CD4-positive, CD25-positive, alpha-beta regulatory T cell (primary cell): ENCODE results near the gene FGGY. TPM values are rescaled to one million over a fixed set of nuclear protein-coding genes. Genes with fewer than 3 reads are reported as not detected.

ENCODE experiments used
- ATAC-seq, 2 donors: fragments of 150-1000 bp; cut with Tn5 transposase; one replicate each; pipeline ENCODE4 v1.10.0; 2021; ENCODE audit warnings: low read depth in 2 of 2, moderate number of reproducible peaks in 2 of 2, moderate library complexity in 1 of 2
- DNase-seq, 3 donors: peaks; one replicate each; pipeline versions ENCODE4 v3.0.0 to v3.0.0-alpha.2; 2012 to 2022; ENCODE audit warnings: mixed read lengths in 1 of 3
- H3K27ac ChIP-seq: one replicate; pipeline ENCODE4 v1.7.0; 2013; ENCODE audit warnings: mild to moderate bottlenecking, low read length; ENCODE audit not compliant: insufficient read depth, poor library complexity, severe bottlenecking
- H3K27me3 ChIP-seq: one replicate; pipeline ENCODE4 v1.7.0; 2013; ENCODE audit warnings: low read length; ENCODE audit not compliant: control insufficient read depth, insufficient read depth
- H3K36me3 ChIP-seq: one replicate; pipeline ENCODE4 v1.7.0; 2013; ENCODE audit warnings: mild to moderate bottlenecking, low read length, moderate library complexity; ENCODE audit not compliant: control insufficient read depth, insufficient read depth
- H3K4me1 ChIP-seq: 2 replicates; pipeline ENCODE4 v1.7.0; 2013; ENCODE audit warnings: mild to moderate bottlenecking, low read length; ENCODE audit not compliant: insufficient read depth, control insufficient read depth, poor library complexity, severe bottlenecking
- H3K4me3 ChIP-seq: one replicate; pipeline ENCODE4 v1.7.0; 2013; ENCODE audit warnings: low read depth, mild to moderate bottlenecking, low read length, moderate library complexity
- H3K9me3 ChIP-seq, 2 experiments: 1 replicate in 1 of 2; 2 replicates in 1 of 2; pipeline ENCODE4 v1.7.0; 2013; ENCODE audit warnings: low read length in 2 of 2, mild to moderate bottlenecking in 1 of 2, moderate library complexity in 1 of 2; ENCODE audit not compliant: control insufficient read depth in 2 of 2
- H3K27ac Mint-ChIP-seq, 3 donors: one replicate each; pipeline ENCODE4 v1.8.0; 2020 to 2022; ENCODE audit warnings: mild to moderate bottlenecking in 3 of 3, mixed read lengths in 3 of 3, moderate library complexity in 2 of 3
- H3K27me3 Mint-ChIP-seq: one replicate; pipeline ENCODE4 v1.8.0; 2022; ENCODE audit warnings: mild to moderate bottlenecking, mixed read lengths
- H3K36me3 Mint-ChIP-seq: one replicate; pipeline ENCODE4 v1.8.0; 2020; ENCODE audit warnings: mixed read lengths
- H3K4me1 Mint-ChIP-seq, 4 donors: one replicate each; pipeline ENCODE4 v1.8.0; 2020 to 2022; ENCODE audit warnings: mixed read lengths in 4 of 4, mild to moderate bottlenecking in 1 of 4
- H3K4me3 Mint-ChIP-seq, 4 donors: one replicate each; pipeline ENCODE4 v1.8.0; 2020 to 2022; ENCODE audit warnings: mild to moderate bottlenecking in 4 of 4, mixed read lengths in 4 of 4, moderate library complexity in 3 of 4
- H3K9me3 Mint-ChIP-seq, 7 donors: one replicate each; pipeline ENCODE4 v1.8.0; 2020 to 2022; ENCODE audit warnings: mixed read lengths in 7 of 7, mild to moderate bottlenecking in 3 of 7, moderate library complexity in 2 of 7
- polyA plus RNA-seq, 4 donors: library from polyadenylated mRNA; unstranded; fragments of 300-500 nt; fragmentation: Illumina TruSeq; gene quantifications; one replicate each; pipeline ENCODE4 v1.2.3, GENCODE V29; 2021
- total RNA-seq: library from RNA; stranded (reverse); gene quantifications from one replicate; pipeline ENCODE4 v1.2.3, GENCODE V29; 2022

The FGGY gene
- total and polyA plus RNA-seq, 5 donors from 2014 or later = 1.9 to 7.7 (median 4.5) TPM

GRCh38 chr1:59397139-59397858 is 100.4 kb downstream of the FGGY start:
- Histone ChIP-seq H3K27me3 (no peaks in the 10 kb centered on the region), H3K36me3 (no peaks in the 10 kb centered on the region), H3K4me1 (no peaks in the 10 kb centered on the region), H3K27ac (no peak overlapping the region), H3K9me3 (no peaks in the 10 kb centered on the region), H3K4me3 (no peak overlapping the region)
- no peak for DNase-seq
- ATAC-seq = no peak
- Mint-ChIP-seq H3K4me3 (no peak overlapping the region), H3K36me3 (peaks cover 4% of the 10 kb centered on the region), H3K27ac (no peak overlapping the region), H3K4me1 (no peaks in the 10 kb centered on the region), H3K27me3 (no peaks in the 10 kb centered on the region), H3K9me3 (peaks cover 0 to 2% (median 0%) of the 10 kb centered on the region in 7 donors)

DNA sequence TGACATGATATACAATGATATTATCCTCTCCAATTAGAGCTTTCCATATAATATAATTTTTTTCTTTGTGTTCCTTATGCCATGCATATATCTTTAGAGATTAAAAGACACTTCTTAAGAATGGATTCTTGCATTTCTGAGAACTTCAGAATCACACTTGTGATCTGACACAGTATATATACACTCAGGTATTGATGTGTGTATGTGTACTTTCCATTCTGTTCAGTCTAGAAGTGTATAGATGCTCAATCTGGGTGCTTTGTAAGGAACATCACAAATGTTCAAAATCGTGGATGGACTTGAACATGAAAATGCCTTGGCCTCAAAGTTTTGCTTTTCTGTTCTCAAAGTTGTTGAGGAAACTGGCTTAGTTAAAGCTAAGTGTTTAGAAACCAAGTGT is 102.7 kb downstream of the FGGY start:
- ATAC-seq = no peak
- no peak for DNase-seq
- Mint-ChIP-seq H3K27me3 (no peaks in the 10 kb centered on the region), H3K27ac (no peak overlapping the region), H3K4me3 (no peak overlapping the region), H3K9me3 (peaks cover 0 to 2% (median 0%) of the 10 kb centered on the region in 7 donors), H3K4me1 (no peaks in the 10 kb centered on the region), H3K36me3 (peaks cover 3% of the 10 kb centered on the region)
- Histone ChIP-seq H3K9me3 (no peaks in the 10 kb centered on the region), H3K27me3 (no peaks in the 10 kb centered on the region), H3K4me3 (no peak overlapping the region), H3K27ac (no peak overlapping the region), H3K36me3 (no peaks in the 10 kb centered on the region), H3K4me1 (no peaks in the 10 kb centered on the region)

- Histone ChIP-seq H3K4me3 (no peak overlapping the region), H3K27ac (no peak overlapping the region), H3K9me3 (no peaks in the 10 kb centered on the region), H3K27me3 (no peaks in the 10 kb centered on the region), H3K36me3 (no peaks in the 10 kb centered on the region), H3K4me1 (no peaks in the 10 kb centered on the region)
- no peak overlapping the region for H3K27ac Mint-ChIP-seq
- no peak for DNase-seq
- H3K36me3 Mint-ChIP-seq = no peaks in the 10 kb centered on the region
- H3K4me3 Mint-ChIP-seq = no peak overlapping the region
- no peaks in the 10 kb centered on the region for H3K27me3 Mint-ChIP-seq
- ATAC-seq = no peak
- H3K4me1 Mint-ChIP-seq = no peaks in the 10 kb centered on the region
- peaks cover 0 to 2% (median 0%) of the 10 kb centered on the region in 7 donors for H3K9me3 Mint-ChIP-seq
Measured at GRCh38 chr1:59401581-59401980, 104.7 kb downstream of the FGGY start.

DNA sequence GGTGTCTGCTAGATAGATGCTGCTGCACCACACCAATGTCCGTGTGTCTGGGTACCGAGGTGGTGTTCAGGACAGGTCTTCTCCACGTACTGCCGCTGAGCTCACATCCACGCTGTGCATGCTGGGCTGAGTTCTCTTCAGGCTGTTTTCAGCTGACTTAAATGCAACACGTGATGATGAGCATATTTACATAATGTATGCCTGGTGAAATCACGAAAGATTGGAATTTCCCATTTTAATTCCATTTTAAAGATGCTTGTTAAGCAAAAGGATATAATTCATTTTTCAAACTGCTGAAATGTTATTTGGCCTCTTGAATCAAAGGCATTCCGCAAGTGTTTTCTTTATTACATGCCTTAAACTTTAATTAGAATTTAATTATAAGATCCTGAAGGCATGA is 107.9 kb downstream of the FGGY start:
- Mint-ChIP-seq H3K9me3 (peaks cover 0 to 2% (median 0%) of the 10 kb centered on the region in 7 donors), H3K4me3 (no peak overlapping the region), H3K27me3 (no peaks in the 10 kb centered on the region), H3K27ac (no peak overlapping the region), H3K36me3 (no peaks in the 10 kb centered on the region), H3K4me1 (no peaks in the 10 kb centered on the region)
- Histone ChIP-seq H3K9me3 (no peaks in the 10 kb centered on the region), H3K36me3 (no peaks in the 10 kb centered on the region), H3K27me3 (no peaks in the 10 kb centered on the region), H3K27ac (no peak overlapping the region), H3K4me1 (no peaks in the 10 kb centered on the region), H3K4me3 (no peak overlapping the region)
- no peak for DNase-seq
- no peak for ATAC-seq

DNA sequence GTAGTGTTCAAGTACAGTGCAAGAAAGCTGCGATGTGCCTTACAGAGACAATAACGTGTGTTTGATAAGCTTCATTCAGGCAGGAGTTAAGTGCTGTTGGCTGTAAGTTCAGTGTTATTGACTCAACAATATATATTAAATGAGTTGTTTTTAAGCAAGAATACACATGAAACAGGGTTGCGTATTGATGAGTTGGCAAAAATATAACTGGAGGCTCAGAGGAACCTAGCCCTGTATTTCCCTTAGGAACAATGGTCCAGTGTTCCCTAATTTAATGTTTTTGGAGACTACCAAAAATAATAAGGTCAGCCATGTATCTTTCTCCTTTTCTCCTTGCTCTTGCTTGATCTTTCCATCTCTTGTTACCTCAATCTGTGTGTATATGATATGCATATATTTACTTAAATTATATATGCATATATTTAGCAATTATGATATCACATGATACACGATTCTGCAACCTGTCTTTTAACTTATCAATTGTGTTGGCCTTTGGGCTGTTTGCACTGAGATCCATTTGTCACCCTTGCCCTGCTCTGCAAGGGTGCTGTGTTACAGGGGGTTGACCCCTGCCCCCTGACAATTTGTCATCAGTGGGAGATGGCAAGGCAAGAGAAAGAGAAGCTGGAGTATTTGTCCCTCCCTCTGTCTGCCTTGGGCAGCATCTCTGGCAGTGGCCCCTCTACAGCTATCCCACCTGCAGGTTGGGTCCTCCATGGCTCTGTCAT is 109.7 kb downstream of the FGGY start:
- no peak overlapping the region for H3K27ac Mint-ChIP-seq

GRCh38 chr1:59408608-59409240 is 111.8 kb downstream of the FGGY start:
- Mint-ChIP-seq H3K27ac (no peak overlapping the region), H3K4me3 (no peak overlapping the region), H3K27me3 (no peaks in the 10 kb centered on the region), H3K4me1 (no peaks in the 10 kb centered on the region), H3K9me3 (no peaks in the 10 kb centered on the region), H3K36me3 (no peaks in the 10 kb centered on the region)
- ATAC-seq = no peak
- Histone ChIP-seq H3K9me3 (no peaks in the 10 kb centered on the region), H3K27ac (no peak overlapping the region), H3K27me3 (no peaks in the 10 kb centered on the region), H3K36me3 (no peaks in the 10 kb centered on the region), H3K4me3 (no peak overlapping the region), H3K4me1 (no peaks in the 10 kb centered on the region)
- DNase-seq = no peak

More for the DNA sequence above, 109.7 kb downstream of the FGGY start:
- H3K27me3 ChIP-seq = no peaks in the 10 kb centered on the region
- no peak for DNase-seq
- Mint-ChIP-seq H3K4me1 (no peaks in the 10 kb centered on the region), H3K27me3 (no peaks in the 10 kb centered on the region), H3K36me3 (no peaks in the 10 kb centered on the region), H3K4me3 (no peak overlapping the region), H3K9me3 (peaks cover 0 to 1% (median 0%) of the 10 kb centered on the region in 7 donors)
- no peaks in the 10 kb centered on the region for H3K36me3 ChIP-seq
- H3K4me1 ChIP-seq = no peaks in the 10 kb centered on the region
- no peak overlapping the region for H3K27ac ChIP-seq
- ATAC-seq = no peak
- H3K9me3 ChIP-seq = no peaks in the 10 kb centered on the region
- no peak overlapping the region for H3K4me3 ChIP-seq

- no peak overlapping the region for H3K4me3 ChIP-seq
- H3K9me3 ChIP-seq = no peaks in the 10 kb centered on the region
- Mint-ChIP-seq H3K27me3 (no peaks in the 10 kb centered on the region), H3K4me3 (no peak overlapping the region), H3K36me3 (no peaks in the 10 kb centered on the region), H3K4me1 (no peaks in the 10 kb centered on the region), H3K27ac (no peak overlapping the region), H3K9me3 (no peaks in the 10 kb centered on the region)
- H3K27me3 ChIP-seq = no peaks in the 10 kb centered on the region
- no peak for DNase-seq
- H3K4me1 ChIP-seq = no peaks in the 10 kb centered on the region
- no peaks in the 10 kb centered on the region for H3K36me3 ChIP-seq
- no peak for ATAC-seq
- H3K27ac ChIP-seq = no peak overlapping the region
Measured at GRCh38 chr1:59409549-59409948, 112.7 kb downstream of the FGGY start.
